Measurements from ENCODE around the gene NAB1.
"Not testable (repeated sequence)": the region's sequence is repeated elsewhere in the genome, so short reads cannot be mapped to it uniquely, and the experiment has no call there.

- TF ChIP-seq CTCF (IDR thresholded peaks at IDR 0.05); ZFX (IDR thresholded peaks at IDR 0.05; ENCODE audit: borderline replicate concordance): not testable (repeated sequence)
Measured at GRCh38 chr2:190610528-190610927, 38.4 kb upstream of the NAB1 start.

All from 22Rv1 (cell line).